ENCODE data around the gene SERTAD3.

The SERTAD3 gene

DNA sequence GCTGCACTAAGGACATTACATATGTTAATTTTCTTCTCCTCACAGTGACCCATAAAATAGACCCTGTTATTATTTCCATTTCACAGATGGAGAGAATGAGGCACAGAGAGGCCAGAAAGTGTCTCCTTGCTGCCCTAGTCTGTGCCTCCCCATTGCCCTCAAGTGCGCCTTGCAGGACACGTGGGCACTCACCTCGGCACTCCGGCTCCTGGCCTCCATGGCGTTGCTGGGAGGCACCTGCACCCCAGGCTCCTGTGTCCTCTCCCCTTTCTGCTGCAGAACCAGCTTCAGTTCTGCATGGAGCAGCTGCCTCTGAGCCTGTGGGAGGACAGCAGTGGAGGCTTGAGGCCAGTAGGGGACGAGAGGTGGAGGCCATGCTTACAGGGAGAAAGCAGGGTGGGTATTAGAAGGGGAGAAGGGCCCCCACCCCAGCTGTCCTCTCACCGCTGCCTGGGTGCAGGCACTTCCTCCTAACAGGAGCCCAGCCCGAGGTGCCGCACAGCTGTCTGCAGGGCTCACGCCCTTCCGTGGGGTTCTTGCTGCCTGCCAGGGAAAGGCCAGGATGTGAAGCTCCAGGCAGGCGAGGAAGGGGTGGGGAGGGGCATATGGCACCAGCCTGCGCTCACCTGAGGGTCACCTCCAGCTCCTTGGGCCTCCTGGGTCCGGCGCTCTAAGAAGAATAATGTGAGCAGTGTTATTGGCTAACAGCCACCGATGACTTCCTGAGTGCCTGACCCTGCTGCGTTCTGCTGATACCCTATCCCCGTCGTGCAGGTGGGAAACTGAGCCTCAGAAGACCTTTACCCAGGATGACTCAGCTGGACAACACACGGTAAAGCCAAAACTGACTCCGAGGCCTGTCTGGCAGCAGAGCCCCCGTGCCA is 36.2 kb downstream of the SERTAD3 start:
- peak; percentile 49 for DNase-seq

DNA sequence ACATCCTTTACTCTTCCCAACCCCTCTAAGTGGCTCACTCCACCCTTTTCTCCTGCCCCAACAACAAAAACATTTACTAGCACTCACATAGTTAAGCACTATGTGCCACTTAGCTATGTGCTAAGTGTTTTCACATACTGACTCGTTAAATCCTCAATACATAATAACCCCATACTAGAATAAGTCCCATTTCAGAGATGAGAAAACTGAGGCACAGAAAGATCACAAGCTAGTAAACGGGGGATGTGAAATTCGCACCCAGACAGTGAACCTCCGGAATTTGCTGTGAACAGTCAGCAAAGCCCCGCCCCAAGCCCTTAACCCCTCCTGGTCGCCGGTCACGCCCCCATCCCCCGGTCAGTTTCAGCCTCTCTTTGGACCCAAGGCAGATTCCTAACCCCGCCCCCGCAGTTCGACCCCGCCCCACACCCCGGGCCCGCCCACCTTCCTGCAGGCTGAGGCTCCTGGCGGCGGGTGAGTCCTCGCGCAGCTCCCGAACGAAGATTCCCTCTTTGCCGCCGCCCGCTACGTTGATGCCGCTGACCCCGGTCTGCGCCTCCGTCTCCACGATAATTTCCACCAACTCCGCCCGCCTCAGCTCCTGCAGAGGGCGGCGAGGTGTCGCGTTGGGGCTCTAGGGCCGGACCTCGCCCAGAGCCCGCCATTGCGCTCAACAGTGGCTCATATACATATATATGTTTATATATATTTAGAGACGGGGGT is 40.7 kb downstream of the SERTAD3 start:
- peak; percentile 93 for DNase-seq

- no peak for DNase-seq
These were observed 43.6 kb downstream of the SERTAD3 start for GRCh38 chr19:40400559-40400958.

DNA sequence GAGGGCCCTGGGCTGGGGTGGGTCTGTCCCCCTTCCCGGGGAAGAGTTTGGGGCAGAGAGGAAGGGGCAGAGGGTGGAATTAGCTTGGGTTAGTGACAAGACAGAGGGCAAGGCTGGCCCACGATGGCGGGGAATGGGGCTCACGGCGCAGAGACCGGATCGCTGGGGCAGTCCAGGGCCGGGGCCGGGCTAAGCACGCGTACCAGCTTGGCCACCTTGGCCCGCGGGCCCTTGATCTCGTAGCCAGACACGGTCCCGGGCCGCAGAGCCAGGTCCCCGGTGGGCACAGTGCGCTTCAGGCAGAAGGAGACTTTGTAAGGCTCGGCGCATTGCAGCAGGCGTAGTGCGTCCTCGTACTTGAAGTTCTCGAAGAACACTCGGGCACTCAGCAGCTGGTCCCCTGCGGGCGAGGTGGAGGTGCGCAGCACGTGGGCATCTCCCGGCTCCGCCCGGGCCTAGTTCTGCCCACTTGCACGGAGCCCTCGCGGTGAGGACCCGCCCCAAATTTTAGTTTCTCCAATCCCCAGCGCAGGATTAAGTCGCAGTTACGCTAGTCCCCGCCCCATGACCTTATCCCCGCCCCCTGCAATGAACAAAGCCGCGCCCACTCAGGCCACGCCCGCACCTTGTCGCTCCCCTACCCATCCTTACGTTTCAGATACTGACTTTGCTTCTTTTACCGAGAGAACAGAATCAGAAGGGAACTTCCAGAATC is 45.6 kb downstream of the SERTAD3 start:
- DNase-seq = no peak

- no peak for DNase-seq
These were observed 46.6 kb downstream of the SERTAD3 start for GRCh38 chr19:40397568-40397906.

DNA sequence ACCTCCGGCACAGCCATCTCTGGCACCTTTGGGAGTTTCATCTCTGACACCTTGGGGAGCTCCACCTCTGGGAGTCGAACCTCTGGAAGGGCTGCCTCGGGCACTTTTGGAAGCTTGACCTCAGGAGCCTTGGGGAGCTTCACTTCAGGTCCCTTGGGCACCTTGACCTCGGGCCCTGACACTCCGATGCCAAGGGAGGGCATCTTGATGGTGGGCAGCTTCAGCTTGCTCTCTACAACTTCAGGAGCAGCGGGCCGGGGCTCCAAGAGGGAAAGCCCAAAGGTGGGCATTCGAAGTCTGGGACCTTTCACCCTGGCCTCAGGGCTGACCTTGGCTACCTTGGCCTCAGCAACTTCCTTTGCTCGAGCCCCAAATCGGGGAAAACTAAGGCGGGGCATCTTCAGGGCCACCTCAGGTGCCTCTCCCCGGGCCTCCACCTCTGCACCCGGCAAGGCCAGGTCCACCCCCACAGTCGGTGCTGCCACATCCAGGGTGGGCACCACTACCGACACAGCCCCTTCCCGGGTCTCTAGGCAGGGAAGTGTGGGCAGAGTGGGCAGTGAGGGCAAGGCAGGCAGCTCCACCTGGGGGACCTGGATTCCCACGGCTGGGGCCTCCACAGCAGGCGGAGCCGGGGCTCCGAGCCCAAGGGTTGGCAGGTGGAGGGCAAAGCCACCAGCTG is 47.1 kb downstream of the SERTAD3 start:
- no peak for DNase-seq

DNA sequence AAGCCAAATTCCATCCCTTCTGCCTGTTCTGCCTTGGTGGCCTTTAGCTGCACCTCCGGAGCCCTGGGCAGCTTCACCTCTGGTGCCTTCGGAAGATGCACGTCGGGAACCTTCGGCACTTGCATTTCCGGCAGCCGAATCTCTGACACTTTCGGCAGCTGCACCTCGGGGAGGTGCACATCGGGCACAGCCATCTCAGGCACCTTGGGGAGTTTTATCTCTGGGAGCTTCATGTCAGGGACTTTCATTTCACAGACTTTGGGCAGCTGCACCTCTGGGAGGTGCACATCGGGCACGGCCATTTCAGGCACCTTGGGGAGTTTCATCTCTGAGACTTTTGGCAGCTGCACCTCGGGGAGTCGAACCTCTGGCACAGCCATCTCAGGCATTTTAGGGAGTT is 48.2 kb downstream of the SERTAD3 start:
- DNase-seq = no peak

- no peak for DNase-seq
These were observed 49.3 kb downstream of the SERTAD3 start for GRCh38 chr19:40394816-40395210.

GRCh38 chr19:40393894-40394815 is 50.0 kb downstream of the SERTAD3 start:
- no peak for DNase-seq

- peak; percentile 40 for DNase-seq
These were observed 51.1 kb downstream of the SERTAD3 start for GRCh38 chr19:40392894-40393517.

- DNase-seq = no peak
These were observed 52.0 kb downstream of the SERTAD3 start for GRCh38 chr19:40392123-40392522.

All from OCI-M1 (cell line).